Astrocyte (in vitro differentiated cells and primary cell): ENCODE measurements around the gene LGI1. TPM values are rescaled to one million over a fixed set of nuclear protein-coding genes. Genes with fewer than 3 reads are reported as not detected.
A peak's percentile ranks its signal among the peaks of the same experiment; 100 is the strongest.

Source experiments
- DNase-seq: peaks from one replicate; pipeline ENCODE4 v3.0.0-alpha.2; 2010; ENCODE audit warnings: low read depth
- FAIRE-seq: peaks from 2 replicates; lab custom pipeline; 2011; peaks lifted over from hg19 to GRCh38; lab: Jason Lieb, UNC
- H2AFZ ChIP-seq: 2 replicates; pipeline ENCODE4 v1.6.0; 2012; ENCODE audit warnings: low read depth, low read length, inconsistent platforms
- H3K27ac ChIP-seq: 2 replicates; pipeline ENCODE4 v1.5.1; 2011; ENCODE audit warnings: low read depth, low read length, inconsistent platforms
- H3K27me3 ChIP-seq: 2 replicates; pipeline ENCODE4 v1.6.0; 2011; ENCODE audit warnings: low read length, inconsistent platforms; ENCODE audit not compliant: insufficient read depth
- H3K36me3 ChIP-seq: 2 replicates; pipeline ENCODE4 v1.5.1; 2011; ENCODE audit warnings: low read length, inconsistent platforms; ENCODE audit not compliant: insufficient read depth
- H3K4me1 ChIP-seq: 2 replicates; pipeline ENCODE4 v1.5.1; 2011; ENCODE audit warnings: low read length, inconsistent platforms; ENCODE audit not compliant: insufficient read depth
- H3K4me2 ChIP-seq: 2 replicates; pipeline ENCODE4 v1.6.0; 2012; ENCODE audit warnings: low read length, inconsistent platforms
- H3K4me3 ChIP-seq: 2 replicates; pipeline ENCODE4 v1.5.1; 2011; ENCODE audit warnings: low read depth, mild to moderate bottlenecking, low read length, inconsistent platforms; ENCODE audit not compliant: insufficient read depth
- H3K79me2 ChIP-seq: 2 replicates; pipeline ENCODE4 v1.6.0; 2012; ENCODE audit warnings: mild to moderate bottlenecking, low read length, inconsistent platforms; ENCODE audit not compliant: insufficient read depth
- H3K9ac ChIP-seq: 2 replicates; pipeline ENCODE4 v1.6.0; 2012; ENCODE audit warnings: mild to moderate bottlenecking, low read length, inconsistent platforms
- H3K9me3 ChIP-seq: 2 replicates; pipeline ENCODE4 v1.5.1; 2012; ENCODE audit warnings: low read depth, mild to moderate bottlenecking, low read length, inconsistent platforms; ENCODE audit not compliant: insufficient read depth
- H4K20me1 ChIP-seq: 2 replicates; pipeline ENCODE4 v1.6.0; 2012; ENCODE audit warnings: low read length, inconsistent platforms; ENCODE audit not compliant: insufficient read depth
- H3K27ac Mint-ChIP-seq: one replicate; pipeline ENCODE4 v1.8.0; 2021; ENCODE audit warnings: mild to moderate bottlenecking, mixed read lengths; ENCODE audit not compliant: unreplicated experiment
- H3K27me3 Mint-ChIP-seq: one replicate; pipeline ENCODE4 v1.8.0; 2021; ENCODE audit warnings: low read depth, mixed read lengths; ENCODE audit not compliant: unreplicated experiment
- H3K36me3 Mint-ChIP-seq: one replicate; pipeline ENCODE4 v1.8.0; 2021; ENCODE audit warnings: low read depth, mixed read lengths; ENCODE audit not compliant: unreplicated experiment
- H3K4me1 Mint-ChIP-seq: one replicate; pipeline ENCODE4 v1.8.0; 2021; ENCODE audit warnings: low read depth, mixed read lengths; ENCODE audit not compliant: unreplicated experiment
- H3K4me3 Mint-ChIP-seq: one replicate; pipeline ENCODE4 v1.8.0; 2021; ENCODE audit warnings: mild to moderate bottlenecking, moderate library complexity, mixed read lengths; ENCODE audit not compliant: unreplicated experiment
- H3K9me3 Mint-ChIP-seq: one replicate; pipeline ENCODE4 v1.8.0; 2021; ENCODE audit warnings: mild to moderate bottlenecking, mixed read lengths; ENCODE audit not compliant: unreplicated experiment
- EZH2 ChIP-seq: IDR thresholded peaks from 2 replicates; pipeline ENCODE4 v1.6.1; 2012; ENCODE audit warnings: mild to moderate bottlenecking, low read length, inconsistent platforms; ENCODE audit not compliant: insufficient read depth
- total RNA-seq: library from RNA; stranded (reverse); gene quantifications from 2 replicates; pipeline ENCODE4 v1.2.1, GENCODE V29; 2021
- TF ChIP-seq, protein P1 (sequence below): IDR thresholded peaks from 2 replicates; pipeline ENCODE4 v1.5.1; 2011; ENCODE audit warnings: low read depth, mild to moderate bottlenecking, inconsistent platforms, low read length, moderate library complexity; ENCODE audit not compliant: insufficient read depth

The LGI1 gene
- total RNA-seq, 1 donor from 2014 or later = 2.0 TPM

- no peak overlapping the region for H3K9ac ChIP-seq
These were observed 2.8 kb downstream of the LGI1 start for GRCh38 chr10:93760490-93760889.

DNA sequence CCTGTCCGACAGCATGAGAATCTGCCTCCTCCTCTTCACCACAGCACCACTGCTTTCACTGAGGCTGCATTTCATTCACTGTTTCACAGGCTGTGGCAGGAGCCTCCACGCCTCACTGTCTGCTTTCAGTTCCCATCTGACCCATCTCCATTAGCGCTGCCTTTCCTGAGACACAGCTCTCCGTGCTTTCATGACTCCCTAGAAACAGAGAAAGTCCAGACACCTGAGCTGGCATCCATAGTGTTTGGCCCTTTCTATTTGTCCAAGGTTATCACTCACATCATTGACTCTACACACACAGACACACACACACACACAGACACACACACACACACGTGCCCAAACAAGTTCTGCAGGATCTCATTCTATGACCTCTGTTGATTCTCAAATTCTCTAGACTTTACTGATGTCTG lies 5.2 kb downstream of the LGI1 start:
- peaks cover 11% of the 10 kb centered on the region for H3K27me3 ChIP-seq
- Mint-ChIP-seq H3K4me3 (no peak overlapping the region), H3K4me1 (peaks cover 2% of the 10 kb centered on the region), H3K9me3 (no peaks in the 10 kb centered on the region), H3K27ac (peak overlapping the region; percentile 28), H3K27me3 (no peaks in the 10 kb centered on the region), H3K36me3 (no peaks in the 10 kb centered on the region)
- H3K27ac ChIP-seq = no peak overlapping the region
- H3K9ac ChIP-seq = no peak overlapping the region
- no peaks in the 10 kb centered on the region for H3K36me3 ChIP-seq
- FAIRE-seq (no peak), DNase-seq (no peak)
- TF ChIP-seq, protein P1, sequence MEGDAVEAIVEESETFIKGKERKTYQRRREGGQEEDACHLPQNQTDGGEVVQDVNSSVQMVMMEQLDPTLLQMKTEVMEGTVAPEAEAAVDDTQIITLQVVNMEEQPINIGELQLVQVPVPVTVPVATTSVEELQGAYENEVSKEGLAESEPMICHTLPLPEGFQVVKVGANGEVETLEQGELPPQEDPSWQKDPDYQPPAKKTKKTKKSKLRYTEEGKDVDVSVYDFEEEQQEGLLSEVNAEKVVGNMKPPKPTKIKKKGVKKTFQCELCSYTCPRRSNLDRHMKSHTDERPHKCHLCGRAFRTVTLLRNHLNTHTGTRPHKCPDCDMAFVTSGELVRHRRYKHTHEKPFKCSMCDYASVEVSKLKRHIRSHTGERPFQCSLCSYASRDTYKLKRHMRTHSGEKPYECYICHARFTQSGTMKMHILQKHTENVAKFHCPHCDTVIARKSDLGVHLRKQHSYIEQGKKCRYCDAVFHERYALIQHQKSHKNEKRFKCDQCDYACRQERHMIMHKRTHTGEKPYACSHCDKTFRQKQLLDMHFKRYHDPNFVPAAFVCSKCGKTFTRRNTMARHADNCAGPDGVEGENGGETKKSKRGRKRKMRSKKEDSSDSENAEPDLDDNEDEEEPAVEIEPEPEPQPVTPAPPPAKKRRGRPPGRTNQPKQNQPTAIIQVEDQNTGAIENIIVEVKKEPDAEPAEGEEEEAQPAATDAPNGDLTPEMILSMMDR = no peak
- TF ChIP-seq EZH2 = no peak
- H3K9me3 ChIP-seq = no peaks in the 10 kb centered on the region
- no peaks in the 10 kb centered on the region for H3K79me2 ChIP-seq
- no peaks in the 10 kb centered on the region for H4K20me1 ChIP-seq
- no peak overlapping the region for H3K4me3 ChIP-seq
- H2AFZ ChIP-seq = no peak overlapping the region
- H3K4me1 ChIP-seq = peaks cover 5% of the 10 kb centered on the region
- H3K4me2 ChIP-seq = no peak overlapping the region

More at GRCh38 chr10:93760490-93760889, 2.8 kb downstream of the LGI1 start:
- H3K27me3 Mint-ChIP-seq = peaks cover 8% of the 10 kb centered on the region
- no peaks in the 10 kb centered on the region for H3K9me3 Mint-ChIP-seq
- H3K9me3 ChIP-seq = no peaks in the 10 kb centered on the region
- H3K4me3 Mint-ChIP-seq = no peak overlapping the region
- no peak overlapping the region for H3K4me3 ChIP-seq
- FAIRE-seq = no peak
- H3K4me1 ChIP-seq = peaks cover 8% of the 10 kb centered on the region
- H2AFZ ChIP-seq = no peak overlapping the region
- H3K27ac Mint-ChIP-seq = no peak overlapping the region
- no peaks in the 10 kb centered on the region for H3K36me3 ChIP-seq
- peaks cover 2% of the 10 kb centered on the region for H3K36me3 Mint-ChIP-seq
- no peak overlapping the region for H3K4me2 ChIP-seq
- no peaks in the 10 kb centered on the region for H3K79me2 ChIP-seq
- no peak overlapping the region for H3K27ac ChIP-seq
- TF ChIP-seq, protein P1 = no peak
- TF ChIP-seq EZH2 = no peak
- DNase-seq = no peak
- H4K20me1 ChIP-seq = no peaks in the 10 kb centered on the region
- peaks cover 6% of the 10 kb centered on the region for H3K4me1 Mint-ChIP-seq
- peaks cover 9% of the 10 kb centered on the region for H3K27me3 ChIP-seq

- H3K27ac ChIP-seq = no peak overlapping the region
- H3K4me1 Mint-ChIP-seq = no peaks in the 10 kb centered on the region
- H3K4me1 ChIP-seq = no peaks in the 10 kb centered on the region
- H3K36me3 ChIP-seq = no peaks in the 10 kb centered on the region
- no peaks in the 10 kb centered on the region for H3K9me3 Mint-ChIP-seq
- no peak overlapping the region for H3K9ac ChIP-seq
- DNase-seq (no peak), FAIRE-seq (no peak)
- no peaks in the 10 kb centered on the region for H3K36me3 Mint-ChIP-seq
- no peak overlapping the region for H2AFZ ChIP-seq
- H3K79me2 ChIP-seq = no peaks in the 10 kb centered on the region
- no peak overlapping the region for H3K4me2 ChIP-seq
- no peak overlapping the region for H3K4me3 Mint-ChIP-seq
- H4K20me1 ChIP-seq = no peaks in the 10 kb centered on the region
- H3K27me3 Mint-ChIP-seq = no peaks in the 10 kb centered on the region
- H3K9me3 ChIP-seq = no peaks in the 10 kb centered on the region
- H3K4me3 ChIP-seq = no peak overlapping the region
- TF ChIP-seq EZH2 = no peak
- TF ChIP-seq, protein P1 = no peak
- H3K27ac Mint-ChIP-seq = no peak overlapping the region
- peaks cover 4% of the 10 kb centered on the region for H3K27me3 ChIP-seq
These were observed 9.2 kb downstream of the LGI1 start for GRCh38 chr10:93766918-93767317.
